Activated naive CD8-positive, alpha-beta T cell treated with anti-CD3 and anti-CD28 coated beads for 36 hours (primary cell): ENCODE data around the gene LCE1D. TPM values are rescaled to one million over a fixed set of nuclear protein-coding genes. Genes with fewer than 3 reads are reported as not detected.

ENCODE experiments used
- DNase-seq: peaks from one replicate; pipeline ENCODE4 v3.0.0; 2021
- H3K27ac Mint-ChIP-seq: one replicate; pipeline ENCODE4 v1.8.0; 2022; ENCODE audit warnings: mild to moderate bottlenecking, moderate library complexity, mixed read lengths
- H3K27me3 Mint-ChIP-seq: one replicate; pipeline ENCODE4 v1.8.0; 2022; ENCODE audit warnings: mild to moderate bottlenecking, mixed read lengths
- H3K36me3 Mint-ChIP-seq: one replicate; pipeline ENCODE4 v1.8.0; 2021; ENCODE audit warnings: mild to moderate bottlenecking, mixed read lengths
- H3K4me1 Mint-ChIP-seq: one replicate; pipeline ENCODE4 v1.8.0; 2021; ENCODE audit warnings: mixed read lengths
- H3K4me3 Mint-ChIP-seq: one replicate; pipeline ENCODE4 v1.8.0; 2022; ENCODE audit warnings: mild to moderate bottlenecking, moderate library complexity, mixed read lengths
- H3K9me3 Mint-ChIP-seq: one replicate; pipeline ENCODE4 v1.8.0; 2022; ENCODE audit warnings: mixed read lengths
- total RNA-seq, 2 experiments: library from RNA; stranded (reverse); gene quantifications; one replicate each; pipeline ENCODE4 v1.2.3, GENCODE V29; 2021

Gene LCE1D
- total RNA-seq, result not detected

- no peaks in the 10 kb centered on the region for H3K9me3 Mint-ChIP-seq
- peaks cover 29% of the 10 kb centered on the region for H3K27me3 Mint-ChIP-seq
- no peak for DNase-seq
- no peak within 1 kb of the TSS for H3K27ac Mint-ChIP-seq
- no peaks in the 10 kb centered on the region for H3K4me1 Mint-ChIP-seq
- no peak within 1 kb of the TSS for H3K4me3 Mint-ChIP-seq
- H3K36me3 Mint-ChIP-seq, result no peaks in the 10 kb centered on the region
These were observed at the start of gene LCE1D for GRCh38 chr1:152796421-152796820. LCE1D (plus strand) TSS chr1:152796721; CDS start chr1:152797795, 1,074 bp downstream.

- no peak overlapping the region for H3K27ac Mint-ChIP-seq
- H3K36me3 Mint-ChIP-seq, result no peaks in the 10 kb centered on the region
- H3K4me3 Mint-ChIP-seq, result no peak overlapping the region
- peaks cover 24% of the 10 kb centered on the region for H3K27me3 Mint-ChIP-seq
- no peaks in the 10 kb centered on the region for H3K9me3 Mint-ChIP-seq
- no peaks in the 10 kb centered on the region for H3K4me1 Mint-ChIP-seq
- DNase-seq, result no peak
These were observed 48.7 kb upstream of the LCE1D start for GRCh38 chr1:152747831-152748230.

- Mint-ChIP-seq H3K4me1 (no peaks in the 10 kb centered on the region), H3K27ac (no peak overlapping the region), H3K27me3 (peaks cover 49% of the 10 kb centered on the region), H3K4me3 (no peak overlapping the region), H3K9me3 (no peaks in the 10 kb centered on the region), H3K36me3 (no peaks in the 10 kb centered on the region)
- DNase-seq, result no peak
These were observed 44.3 kb upstream of the LCE1D start for GRCh38 chr1:152752225-152752624.

GRCh38 chr1:152753586-152753985 lies 42.9 kb upstream of the LCE1D start:
- Mint-ChIP-seq H3K4me1 (no peaks in the 10 kb centered on the region), H3K27ac (no peak overlapping the region), H3K36me3 (no peaks in the 10 kb centered on the region), H3K4me3 (no peak overlapping the region), H3K27me3 (peaks cover 55% of the 10 kb centered on the region), H3K9me3 (no peaks in the 10 kb centered on the region)
- no peak for DNase-seq

GRCh38 chr1:152756872-152757271 lies 39.6 kb upstream of the LCE1D start:
- Mint-ChIP-seq H3K4me1 (no peaks in the 10 kb centered on the region), H3K36me3 (no peaks in the 10 kb centered on the region), H3K9me3 (no peaks in the 10 kb centered on the region), H3K4me3 (no peak overlapping the region), H3K27ac (no peak overlapping the region), H3K27me3 (peaks cover 43% of the 10 kb centered on the region)
- DNase-seq, result no peak

- Mint-ChIP-seq H3K9me3 (no peaks in the 10 kb centered on the region), H3K27me3 (peaks cover 41% of the 10 kb centered on the region), H3K27ac (no peak within 1 kb of the TSS), H3K4me1 (no peaks in the 10 kb centered on the region), H3K36me3 (no peaks in the 10 kb centered on the region), H3K4me3 (no peak within 1 kb of the TSS)
- DNase-seq, result no peak
These were observed 38.8 kb upstream of the LCE1D start, which contains the start of gene KPRP for GRCh38 chr1:152757747-152758146. KPRP (plus strand) TSS chr1:152758025; CDS start chr1:152759589, 1,564 bp downstream.

GRCh38 chr1:152758636-152759035 lies 37.9 kb upstream of the LCE1D start:
- DNase-seq, result no peak
- Mint-ChIP-seq H3K9me3 (no peaks in the 10 kb centered on the region), H3K4me1 (no peaks in the 10 kb centered on the region), H3K27ac (no peak overlapping the region), H3K4me3 (no peak overlapping the region), H3K36me3 (no peaks in the 10 kb centered on the region), H3K27me3 (peaks cover 33% of the 10 kb centered on the region)

GRCh38 chr1:152759453-152760173 lies 36.9 kb upstream of the LCE1D start:
- Mint-ChIP-seq H3K4me1 (no peaks in the 10 kb centered on the region), H3K9me3 (no peaks in the 10 kb centered on the region), H3K4me3 (no peak overlapping the region), H3K27ac (no peak overlapping the region), H3K27me3 (peaks cover 23% of the 10 kb centered on the region), H3K36me3 (no peaks in the 10 kb centered on the region)
- no peak for DNase-seq

- no peak overlapping the region for H3K27ac Mint-ChIP-seq
- H3K9me3 Mint-ChIP-seq, result no peaks in the 10 kb centered on the region
- no peak for DNase-seq
- no peak overlapping the region for H3K4me3 Mint-ChIP-seq
- H3K36me3 Mint-ChIP-seq, result no peaks in the 10 kb centered on the region
- H3K4me1 Mint-ChIP-seq, result no peaks in the 10 kb centered on the region
- H3K27me3 Mint-ChIP-seq, result peaks cover 19% of the 10 kb centered on the region
These were observed 35.9 kb upstream of the LCE1D start for GRCh38 chr1:152760551-152761190.

GRCh38 chr1:152761609-152762213 lies 34.8 kb upstream of the LCE1D start:
- Mint-ChIP-seq H3K9me3 (no peaks in the 10 kb centered on the region), H3K36me3 (no peaks in the 10 kb centered on the region), H3K4me3 (no peak overlapping the region), H3K4me1 (no peaks in the 10 kb centered on the region), H3K27me3 (peaks cover 16% of the 10 kb centered on the region), H3K27ac (no peak overlapping the region)
- DNase-seq, result no peak

GRCh38 chr1:152768847-152769533 lies 27.5 kb upstream of the LCE1D start:
- Mint-ChIP-seq H3K27ac (no peak overlapping the region), H3K27me3 (peaks cover 4% of the 10 kb centered on the region), H3K36me3 (peaks cover 2% of the 10 kb centered on the region), H3K4me3 (no peak overlapping the region), H3K9me3 (no peaks in the 10 kb centered on the region), H3K4me1 (no peaks in the 10 kb centered on the region)
- DNase-seq, result no peak

GRCh38 chr1:152770411-152770810 lies 26.1 kb upstream of the LCE1D start:
- Mint-ChIP-seq H3K9me3 (no peaks in the 10 kb centered on the region), H3K4me1 (no peaks in the 10 kb centered on the region)
- no peak for DNase-seq

GRCh38 chr1:152774875-152775274 lies 21.6 kb upstream of the LCE1D start, which contains the start of gene LCE1F:
LCE1F (plus strand) TSS chr1:152775140; CDS start chr1:152776372, 1,232 bp downstream.
- Mint-ChIP-seq H3K36me3 (peaks cover 2% of the 10 kb centered on the region), H3K27me3 (peaks cover 15% of the 10 kb centered on the region), H3K9me3 (no peaks in the 10 kb centered on the region), H3K4me1 (no peaks in the 10 kb centered on the region), H3K27ac (no peak within 1 kb of the TSS), H3K4me3 (no peak within 1 kb of the TSS)
- no peak for DNase-seq

More at GRCh38 chr1:152770411-152770810, 26.1 kb upstream of the LCE1D start:
- H3K27me3 Mint-ChIP-seq, result peaks cover 6% of the 10 kb centered on the region
- H3K27ac Mint-ChIP-seq, result no peak overlapping the region
- peaks cover 2% of the 10 kb centered on the region for H3K36me3 Mint-ChIP-seq
- H3K4me3 Mint-ChIP-seq, result no peak overlapping the region

GRCh38 chr1:152776361-152776760 lies 20.2 kb upstream of the LCE1D start:
- H3K27me3 Mint-ChIP-seq, result peaks cover 15% of the 10 kb centered on the region
- H3K9me3 Mint-ChIP-seq, result no peaks in the 10 kb centered on the region
- no peak for DNase-seq
- H3K27ac Mint-ChIP-seq, result no peak overlapping the region
- no peak overlapping the region for H3K4me3 Mint-ChIP-seq
- H3K4me1 Mint-ChIP-seq, result no peaks in the 10 kb centered on the region
- peaks cover 2% of the 10 kb centered on the region for H3K36me3 Mint-ChIP-seq
